Thyroid gland (tissue), 4 donors: Measurements from ENCODE around the gene PDZD2. TPM values are rescaled to one million over a fixed set of nuclear protein-coding genes. Genes with fewer than 3 reads are reported as not detected.

Experiments
- DNase-seq, 2 donors: peaks; one replicate each; pipeline ENCODE4 v3.0.0-alpha.2; 2019
- H3K27ac ChIP-seq, 3 donors: fragments of 200-600 bp; sonication (generic); 1 replicate in 2 of 3; 2 replicates in 1 of 3; pipeline ENCODE4 v1.5.1; 2016 to 2019; ENCODE audit warnings: mild to moderate bottlenecking in 1 of 3, moderate library complexity in 1 of 3
- H3K27me3 ChIP-seq: fragments of 200-600 bp; sonication (generic); one replicate; pipeline ENCODE4 v1.5.1; 2019
- H3K36me3 ChIP-seq, 2 donors: fragments of 200-600 bp; sonication (generic); one replicate each; pipeline ENCODE4 v1.5.1; 2016 to 2019
- H3K4me1 ChIP-seq, 2 donors: fragments of 200-600 bp; sonication (generic); one replicate each; pipeline ENCODE4 v1.5.1; 2017 to 2019
- H3K4me3 ChIP-seq, 3 donors: fragments of 200-600 bp; sonication (generic); replicated peaks in 1 of 3; 1 replicate in 2 of 3; 2 replicates in 1 of 3; pipeline ENCODE4 v1.5.1; 2016; ENCODE audit warnings: mild to moderate bottlenecking in 1 of 3
- H3K9me3 ChIP-seq: fragments of 200-600 bp; sonication (generic); one replicate; pipeline ENCODE4 v1.5.1; 2017
- POLR2A ChIP-seq, 2 donors: fragments of 450-650 bp; IDR thresholded peaks; one replicate each; pipeline ENCODE4 v1.6.1; 2017; ENCODE audit warnings: antibody characterized with exemption in 2 of 2, mild to moderate bottlenecking in 2 of 2, moderate library complexity in 1 of 2
- whole genome bisulfite sequencing, 2 donors: methylation state at CpG; one replicate each; pipeline ENCODE4 v1.1.5; 2017; 5-methylcytosine and 5-hydroxymethylcytosine counted together
- intact Hi-C: fragments of 100-400 bp; cut with DNase I; formaldehyde crosslinking; loops from one replicate; pipeline ENCODE4 v1.15.1; 2023
- total RNA-seq, 4 donors: library from RNA; depleted of rRNA; stranded (reverse); fragments of >200 nt; gene quantifications; one replicate each; pipeline ENCODE4 v1.2.3, GENCODE V29; 2016
- TF ChIP-seq, protein P1 (sequence below), 6 experiments: fragments of 200-600 bp in 3 of 6; fragments of 450-650 bp in 3 of 6; sonication (generic) in 3 of 6; IDR thresholded peaks; one replicate each; pipeline ENCODE4 v1.5.1; 2016 to 2019; ENCODE audit warnings: antibody characterized with exemption in 6 of 6, mild to moderate bottlenecking in 2 of 6, inconsistent platforms in 1 of 6, moderate library complexity in 1 of 6

The PDZD2 gene
- total RNA-seq, 4 donors from 2014 or later = 1.8 to 4.5 (median 3.9) TPM

DNA sequence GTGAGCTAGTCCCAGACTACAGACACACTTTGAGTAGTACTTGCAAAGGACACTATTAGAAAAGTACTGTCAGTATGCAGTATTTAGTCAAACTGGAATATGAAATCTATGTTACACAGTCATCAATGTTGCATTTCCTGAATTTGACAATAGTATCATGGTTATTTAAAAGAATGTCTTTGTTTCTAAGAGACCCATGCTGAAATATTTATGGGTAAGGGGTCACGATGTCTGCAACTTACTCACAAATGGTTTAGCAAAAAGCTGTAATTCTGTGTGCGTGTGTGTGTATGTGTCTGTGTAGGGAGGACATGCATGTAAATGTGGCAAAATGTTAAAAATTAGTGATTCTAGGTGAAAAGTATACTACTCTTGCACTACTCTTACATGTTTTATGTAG is 429.6 kb downstream of the PDZD2 start:
- TF ChIP-seq, protein P1, sequence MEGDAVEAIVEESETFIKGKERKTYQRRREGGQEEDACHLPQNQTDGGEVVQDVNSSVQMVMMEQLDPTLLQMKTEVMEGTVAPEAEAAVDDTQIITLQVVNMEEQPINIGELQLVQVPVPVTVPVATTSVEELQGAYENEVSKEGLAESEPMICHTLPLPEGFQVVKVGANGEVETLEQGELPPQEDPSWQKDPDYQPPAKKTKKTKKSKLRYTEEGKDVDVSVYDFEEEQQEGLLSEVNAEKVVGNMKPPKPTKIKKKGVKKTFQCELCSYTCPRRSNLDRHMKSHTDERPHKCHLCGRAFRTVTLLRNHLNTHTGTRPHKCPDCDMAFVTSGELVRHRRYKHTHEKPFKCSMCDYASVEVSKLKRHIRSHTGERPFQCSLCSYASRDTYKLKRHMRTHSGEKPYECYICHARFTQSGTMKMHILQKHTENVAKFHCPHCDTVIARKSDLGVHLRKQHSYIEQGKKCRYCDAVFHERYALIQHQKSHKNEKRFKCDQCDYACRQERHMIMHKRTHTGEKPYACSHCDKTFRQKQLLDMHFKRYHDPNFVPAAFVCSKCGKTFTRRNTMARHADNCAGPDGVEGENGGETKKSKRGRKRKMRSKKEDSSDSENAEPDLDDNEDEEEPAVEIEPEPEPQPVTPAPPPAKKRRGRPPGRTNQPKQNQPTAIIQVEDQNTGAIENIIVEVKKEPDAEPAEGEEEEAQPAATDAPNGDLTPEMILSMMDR (IDR thresholded peaks at IDR 0.05) = no peak
- TF ChIP-seq POLR2A (IDR thresholded peaks at IDR 0.05) = no peak
- Histone ChIP-seq H3K4me1 (peaks cover 0 to 27% of the 10 kb centered on the region in 2 donors), H3K27me3 (no peaks in the 10 kb centered on the region), H3K4me3 (no peak overlapping the region), H3K27ac (no peak overlapping the region), H3K36me3 (no peaks in the 10 kb centered on the region), H3K9me3 (no peaks in the 10 kb centered on the region)
- DNase-seq = no peak
- intact Hi-C loops = no loop called here
- 74 to 75% methylated on average over 2 of the region's 2 CpGs for WGBS, 2 donors

DNA sequence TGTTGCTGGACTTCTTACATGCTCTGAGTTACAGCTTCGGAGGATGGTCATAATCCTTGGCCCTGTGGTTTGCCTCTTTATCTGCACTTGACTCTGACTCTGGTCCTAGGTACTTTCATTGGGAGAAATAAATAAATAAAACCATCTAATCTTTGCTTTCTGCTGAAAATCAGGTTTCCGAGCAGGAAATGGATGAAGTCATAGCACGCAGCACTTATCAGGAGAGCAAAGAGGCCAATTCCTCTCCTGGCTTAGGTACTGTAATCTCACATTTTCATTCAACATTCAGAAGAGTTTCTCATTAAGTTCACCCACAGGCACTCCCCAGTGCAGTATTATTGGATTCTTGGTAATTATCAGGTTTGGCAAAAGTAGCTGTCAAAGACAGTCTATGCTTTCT is 430.5 kb downstream of the PDZD2 start:
- WGBS, 2 donors = 91 to 92% methylated on average over 3 of the region's 3 CpGs
- no peak overlapping the region for H3K27ac ChIP-seq
- no peaks in the 10 kb centered on the region for H3K9me3 ChIP-seq
- DNase-seq = no peak
- H3K36me3 ChIP-seq = no peaks in the 10 kb centered on the region
- intact Hi-C loops = no loop called here
- H3K4me3 ChIP-seq = no peak overlapping the region
- H3K27me3 ChIP-seq = no peaks in the 10 kb centered on the region
- peaks cover 0 to 35% of the 10 kb centered on the region in 2 donors for H3K4me1 ChIP-seq
- TF ChIP-seq, protein P1 (IDR thresholded peaks at IDR 0.05) = no peak
- no peak for TF ChIP-seq POLR2A (IDR thresholded peaks at IDR 0.05)

DNA sequence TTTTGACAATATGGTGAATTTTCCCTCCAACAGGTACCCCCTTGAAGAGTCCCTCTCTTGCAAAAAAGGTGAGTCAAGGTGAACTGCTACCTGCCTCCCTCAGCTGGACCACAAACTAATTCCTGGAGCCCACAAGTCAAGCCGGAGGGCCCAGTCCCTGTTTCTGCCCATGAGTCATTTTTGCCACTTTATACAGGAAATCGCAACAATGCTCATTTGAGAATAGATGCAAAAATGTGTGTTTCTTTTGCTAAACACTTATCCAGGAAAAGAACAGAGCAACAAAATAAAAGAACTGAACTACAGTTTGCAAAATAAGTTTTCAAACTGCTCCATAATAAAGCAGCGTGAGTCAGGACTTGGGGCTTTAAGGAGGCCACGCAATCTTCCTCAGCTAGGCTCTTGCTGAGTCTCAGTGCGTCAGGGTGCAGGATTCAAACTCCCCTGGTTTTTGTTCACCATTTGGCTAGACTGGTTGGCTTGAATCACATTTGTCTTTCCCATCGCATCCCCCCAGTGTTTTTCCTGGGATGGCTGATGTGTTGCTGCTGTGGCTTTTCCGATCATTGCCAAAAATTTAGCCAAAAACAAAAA is 432.5 kb downstream of the PDZD2 start:
- peak; percentile 28 to 30 for DNase-seq
- Histone ChIP-seq H3K9me3 (no peaks in the 10 kb centered on the region), H3K36me3 (no peaks in the 10 kb centered on the region), H3K4me3 (no peak overlapping the region), H3K27ac (peak overlapping the region in 2 of 3 donors; percentile 52 to 67), H3K4me1 (peaks cover 0 to 39% of the 10 kb centered on the region in 2 donors), H3K27me3 (no peaks in the 10 kb centered on the region)
- TF ChIP-seq POLR2A (IDR thresholded peaks at IDR 0.05) = no peak
- TF ChIP-seq, protein P1 (IDR thresholded peaks at IDR 0.05) = no peak
- 52 to 56% methylated on average over 7 of the region's 7 CpGs for WGBS, 2 donors
- intact Hi-C loops = no loop called here

DNA sequence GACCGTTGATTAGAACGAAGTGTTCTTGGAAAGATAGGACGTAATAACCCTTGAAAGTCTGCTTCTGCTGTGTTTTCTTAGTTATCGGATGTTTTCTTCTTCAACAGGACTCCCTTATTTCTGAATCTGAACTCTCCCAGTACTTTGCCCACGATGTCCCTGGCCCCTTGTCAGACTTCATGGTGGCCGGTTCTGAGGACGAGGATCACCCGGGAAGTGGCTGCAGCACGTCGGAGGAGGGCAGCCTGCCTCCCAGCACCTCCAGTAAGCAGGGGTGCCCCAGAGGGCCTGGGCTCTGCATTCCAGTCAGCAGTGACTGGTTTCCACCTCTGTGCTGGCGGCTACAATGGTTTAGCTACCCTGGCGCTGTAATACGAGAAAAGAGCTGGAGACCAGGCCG is 433.1 kb downstream of the PDZD2 start:
- DNase-seq = peak; percentile 69 to 71
- intact Hi-C loops = no loop called here
- TF ChIP-seq, protein P1 (IDR thresholded peaks at IDR 0.05) = no peak
- TF ChIP-seq POLR2A (IDR thresholded peaks at IDR 0.05) = no peak

DNA sequence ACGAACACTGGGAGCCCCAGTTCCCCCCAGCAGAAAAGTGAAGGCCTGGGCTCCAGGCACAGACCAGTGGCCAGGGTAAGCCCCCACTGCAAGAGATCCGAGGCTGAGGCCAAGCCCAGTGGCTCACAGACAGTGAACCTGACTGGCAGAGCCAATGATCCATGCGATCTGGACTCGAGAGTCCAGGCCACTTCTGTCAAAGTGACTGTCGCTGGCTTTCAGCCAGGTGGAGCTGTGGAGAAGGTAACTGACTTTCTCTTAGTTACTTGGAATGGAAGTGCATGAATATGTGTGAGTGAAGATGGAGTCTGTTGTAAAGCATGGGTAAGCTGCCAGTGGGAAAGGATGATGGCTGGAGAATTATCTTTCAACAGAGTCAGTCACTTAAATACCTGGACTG is 435.5 kb downstream of the PDZD2 start:
- no peaks in the 10 kb centered on the region for H3K9me3 ChIP-seq
- peaks cover 3 to 45% of the 10 kb centered on the region in 2 donors for H3K4me1 ChIP-seq
- H3K36me3 ChIP-seq = no peaks in the 10 kb centered on the region
- no peak overlapping the region for H3K27ac ChIP-seq
- intact Hi-C loops = no loop called here
- WGBS, 2 donors = 24 to 32% methylated on average over 5 of the region's 5 CpGs
- H3K27me3 ChIP-seq = no peaks in the 10 kb centered on the region
- peak; percentile 94 to 96 for DNase-seq
- TF ChIP-seq, protein P1 (IDR thresholded peaks at IDR 0.05) = no peak
- TF ChIP-seq POLR2A (IDR thresholded peaks at IDR 0.05) = no peak
- no peak overlapping the region for H3K4me3 ChIP-seq

More for the DNA sequence above, 433.1 kb downstream of the PDZD2 start:
- Histone ChIP-seq H3K4me1 (peaks cover 1 to 45% of the 10 kb centered on the region in 2 donors), H3K9me3 (no peaks in the 10 kb centered on the region), H3K4me3 (no peak overlapping the region), H3K36me3 (no peaks in the 10 kb centered on the region), H3K27me3 (no peaks in the 10 kb centered on the region), H3K27ac (peak overlapping the region in 2 of 3 donors; percentile 13 to 67)
- WGBS, 2 donors = 50% methylated on average over 13 to 14 of the region's 14 CpGs
